Rectal smooth muscle tissue (tissue), 1 donor: ENCODE measurements around the gene PACRG.

Source experiments
- H3K27ac ChIP-seq: one replicate; pipeline ENCODE4 v1.7.0; 2013; ENCODE audit warnings: low read depth, low read length, inconsistent platforms
- H3K27me3 ChIP-seq: one replicate; pipeline ENCODE4 v1.7.0; 2013; ENCODE audit warnings: low read length; ENCODE audit not compliant: control insufficient read depth, insufficient read depth
- H3K36me3 ChIP-seq: one replicate; pipeline ENCODE4 v1.7.0; 2013; ENCODE audit warnings: low read length; ENCODE audit not compliant: control insufficient read depth, insufficient read depth
- H3K4me1 ChIP-seq: one replicate; pipeline ENCODE4 v1.7.0; 2013; ENCODE audit warnings: low read length; ENCODE audit not compliant: control insufficient read depth, insufficient read depth
- H3K4me3 ChIP-seq: one replicate; pipeline ENCODE4 v1.7.0; 2013; ENCODE audit warnings: low read length
- H3K9ac ChIP-seq: one replicate; pipeline ENCODE4 v1.7.0; 2013; ENCODE audit warnings: low read length

The PACRG gene

DNA sequence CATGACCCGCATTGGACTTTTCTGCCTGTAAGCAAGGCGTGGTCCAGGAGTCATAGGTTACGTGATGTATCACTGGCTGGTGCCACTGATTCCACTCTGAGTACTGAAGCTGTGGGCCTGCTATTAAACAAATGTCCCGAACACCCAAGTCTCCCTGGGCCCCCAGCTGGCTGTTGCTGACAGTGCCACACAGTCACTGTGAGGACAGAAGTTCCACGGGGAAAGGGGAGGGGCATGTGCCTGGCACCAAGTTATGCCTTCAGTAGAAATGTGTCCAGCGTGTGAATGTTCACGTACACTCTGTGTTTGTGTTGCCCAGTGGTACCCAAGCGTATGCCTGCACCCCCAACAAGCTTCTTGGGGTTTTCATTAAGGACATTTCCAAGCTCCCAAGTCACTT, 515.3 kb downstream of the PACRG start:
- Histone ChIP-seq H3K4me3 (no peak overlapping the region), H3K36me3 (no peaks in the 10 kb centered on the region), H3K27ac (no peak overlapping the region), H3K9ac (no peak overlapping the region), H3K27me3 (no peaks in the 10 kb centered on the region), H3K4me1 (no peaks in the 10 kb centered on the region)

DNA sequence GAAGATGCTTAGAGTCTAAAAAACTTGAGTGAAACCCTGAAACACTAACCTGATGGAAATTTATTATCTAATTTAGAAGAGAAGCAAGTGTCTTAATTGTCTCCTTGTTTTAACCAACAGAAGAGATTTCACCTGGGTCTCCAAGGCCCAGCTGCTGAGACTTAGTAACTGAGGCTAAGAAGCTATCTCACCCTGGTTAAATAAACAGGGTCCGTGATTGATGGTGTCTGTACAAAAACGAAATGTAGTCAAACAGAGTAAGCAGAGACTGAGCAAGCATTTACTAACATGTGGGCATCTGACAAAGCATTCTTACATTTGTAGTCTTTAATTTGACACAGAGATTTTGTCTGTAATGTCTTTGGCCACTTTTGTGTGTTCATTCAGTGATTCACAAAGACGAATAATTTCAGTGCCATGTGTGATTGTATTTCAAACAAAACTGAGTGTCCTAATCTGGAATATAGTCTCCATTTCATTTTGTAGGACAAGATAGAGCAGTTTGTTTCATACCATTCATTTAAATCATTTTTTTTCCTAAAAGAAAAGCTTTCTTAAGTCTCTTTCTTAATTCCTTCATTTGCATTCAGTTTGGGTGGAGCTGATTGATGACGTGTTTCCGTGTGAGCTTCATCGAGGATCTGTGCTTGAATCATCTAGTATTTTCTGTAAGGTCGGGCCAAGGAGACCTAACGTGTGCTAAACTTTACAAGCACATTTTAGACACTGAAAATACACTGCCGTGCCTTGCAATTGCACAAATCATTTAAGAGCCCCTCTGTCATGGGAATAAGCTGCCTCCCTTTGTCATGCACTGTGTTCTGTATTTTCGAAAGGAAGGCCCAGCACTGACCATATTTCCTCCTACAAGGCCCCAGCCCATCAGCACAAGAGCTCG, 516.2 kb downstream of the PACRG start:
- H3K4me1 ChIP-seq: no peaks in the 10 kb centered on the region
- no peaks in the 10 kb centered on the region for H3K27me3 ChIP-seq
- no peaks in the 10 kb centered on the region for H3K36me3 ChIP-seq
- no peak overlapping the region for H3K27ac ChIP-seq
- H3K4me3 ChIP-seq: no peak overlapping the region
- no peak overlapping the region for H3K9ac ChIP-seq

DNA sequence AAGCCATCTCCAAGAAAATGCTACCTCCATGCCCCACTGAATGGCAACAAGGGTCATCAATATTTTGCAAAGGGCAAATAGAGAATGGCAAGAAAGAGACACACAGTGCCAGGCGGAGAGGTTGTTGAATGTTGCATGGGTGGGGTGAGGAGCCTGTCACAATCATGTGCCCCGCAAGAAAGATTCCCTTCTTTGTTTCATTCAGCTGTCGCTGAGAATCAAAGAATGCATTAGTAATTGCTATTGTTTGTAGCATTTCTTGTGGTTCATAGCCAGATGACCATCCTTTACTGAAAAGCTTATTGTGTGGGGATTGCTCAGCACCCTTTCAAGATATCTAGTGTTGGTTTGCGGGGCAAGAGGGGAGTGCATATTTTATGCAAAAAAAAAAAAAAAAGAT, 520.3 kb downstream of the PACRG start:
- H3K4me3 ChIP-seq: no peak overlapping the region
- no peaks in the 10 kb centered on the region for H3K4me1 ChIP-seq
- no peaks in the 10 kb centered on the region for H3K36me3 ChIP-seq
- no peak overlapping the region for H3K9ac ChIP-seq
- no peak overlapping the region for H3K27ac ChIP-seq
- H3K27me3 ChIP-seq: no peaks in the 10 kb centered on the region

DNA sequence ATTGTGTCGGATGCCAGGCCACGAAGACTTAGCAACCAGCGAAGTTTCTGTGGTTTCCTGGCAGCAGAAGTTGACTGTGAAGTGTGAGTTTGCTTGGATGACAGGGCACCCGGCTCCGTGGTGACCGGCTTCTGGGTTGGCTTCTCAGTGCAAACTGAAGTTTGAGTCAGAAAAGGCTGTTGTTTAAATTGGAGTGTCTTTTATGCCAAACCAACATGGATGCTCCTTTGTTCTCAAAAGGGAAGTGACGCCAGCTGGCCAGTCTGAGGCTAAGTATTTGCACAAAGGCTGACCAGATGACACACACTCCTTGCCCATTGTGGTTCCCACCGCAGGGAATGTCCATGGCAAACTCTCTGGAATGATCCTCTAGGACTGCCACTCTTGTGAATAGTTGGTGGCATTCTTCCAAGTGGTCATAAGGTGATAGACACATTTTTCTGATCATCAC, 521.9 kb downstream of the PACRG start:
- no peak overlapping the region for H3K9ac ChIP-seq
- H3K4me3 ChIP-seq: no peak overlapping the region

DNA sequence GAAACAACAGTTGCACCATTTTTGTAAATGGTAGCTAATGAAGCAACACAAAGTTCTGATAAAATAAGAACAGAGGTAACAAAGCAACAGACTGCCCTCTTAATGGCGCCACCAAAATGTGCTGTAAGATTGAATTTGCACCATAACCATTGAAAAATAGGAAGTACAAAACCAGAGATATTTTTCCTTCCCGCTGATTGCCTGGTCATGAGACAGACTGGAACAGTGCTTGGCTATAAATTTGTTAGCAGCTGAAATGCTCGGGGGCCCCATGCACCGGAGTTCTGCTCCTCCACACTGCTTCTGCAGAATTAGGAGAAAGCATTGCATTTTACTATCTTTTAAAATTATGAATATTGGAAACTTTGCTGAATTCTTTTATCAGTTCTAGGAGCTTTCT, 522.3 kb downstream of the PACRG start:
- H3K27me3 ChIP-seq: no peaks in the 10 kb centered on the region
- H3K9ac ChIP-seq: no peak overlapping the region
- no peaks in the 10 kb centered on the region for H3K4me1 ChIP-seq
- no peaks in the 10 kb centered on the region for H3K36me3 ChIP-seq
- H3K4me3 ChIP-seq: no peak overlapping the region
- H3K27ac ChIP-seq: no peak overlapping the region

More for the DNA sequence above, 521.9 kb downstream of the PACRG start:
- Histone ChIP-seq H3K4me1 (no peaks in the 10 kb centered on the region), H3K27ac (no peak overlapping the region), H3K36me3 (no peaks in the 10 kb centered on the region), H3K27me3 (no peaks in the 10 kb centered on the region)

DNA sequence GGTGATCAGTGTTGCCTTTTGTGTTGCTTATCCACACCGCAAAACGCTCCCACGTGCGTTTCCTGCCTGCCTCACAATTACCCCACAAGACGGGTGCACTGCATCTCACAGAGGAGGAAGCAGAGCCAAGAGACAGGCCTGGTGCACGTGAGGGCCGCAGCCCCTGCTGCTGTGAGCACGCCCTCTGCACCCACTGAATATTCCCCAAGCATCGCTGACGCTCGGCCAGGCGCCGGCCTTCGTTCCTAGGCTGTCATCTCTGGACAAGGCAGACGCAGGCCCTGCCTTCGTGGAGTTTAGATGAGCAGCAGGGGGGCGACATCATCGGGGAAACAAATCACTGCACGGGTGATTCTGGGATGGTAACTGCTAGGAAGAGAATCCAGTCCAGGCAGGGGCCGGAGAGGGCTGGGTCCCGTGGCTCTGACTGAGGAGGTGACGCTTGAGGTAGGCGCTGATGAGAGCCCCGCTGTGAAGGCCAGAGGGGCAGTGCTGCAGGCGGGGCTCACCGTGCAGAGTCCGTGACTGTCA, 524.4 kb downstream of the PACRG start:
- no peak overlapping the region for H3K4me3 ChIP-seq
- no peaks in the 10 kb centered on the region for H3K36me3 ChIP-seq
- H3K27me3 ChIP-seq: no peaks in the 10 kb centered on the region
- no peak overlapping the region for H3K9ac ChIP-seq
- no peak overlapping the region for H3K27ac ChIP-seq
- H3K4me1 ChIP-seq: no peaks in the 10 kb centered on the region

DNA sequence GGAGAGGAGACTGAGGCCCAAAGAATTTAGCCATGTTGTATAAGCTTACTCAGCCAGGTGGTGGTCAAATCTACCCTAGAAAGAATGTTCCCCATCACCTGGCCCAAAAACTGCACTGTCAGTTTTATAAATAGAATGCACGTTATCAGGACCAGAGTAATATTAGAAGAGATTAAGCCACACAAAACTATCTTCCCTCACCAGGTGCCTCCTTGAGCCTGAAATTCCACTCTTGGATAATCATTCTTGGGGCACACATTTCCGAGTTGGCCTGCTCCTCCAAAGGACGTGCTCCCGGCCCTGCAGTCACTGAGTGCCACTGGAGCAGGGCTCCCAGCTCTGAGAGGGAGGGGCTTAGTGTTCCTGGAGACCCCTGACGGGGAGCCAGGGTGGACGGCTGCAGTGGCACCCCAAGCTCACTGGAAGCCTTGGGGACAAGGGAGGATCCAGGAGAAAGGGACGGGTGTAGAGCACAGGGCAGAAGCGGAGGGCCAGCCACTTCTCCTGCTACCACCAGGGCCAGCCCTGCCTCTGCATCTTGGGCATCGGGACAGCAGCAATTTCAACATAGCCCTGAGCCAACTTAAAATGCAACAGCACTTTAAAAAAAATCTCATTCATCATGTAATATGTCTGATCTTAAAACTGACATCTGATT, 525.9 kb downstream of the PACRG start:
- H3K27ac ChIP-seq: no peak overlapping the region

DNA sequence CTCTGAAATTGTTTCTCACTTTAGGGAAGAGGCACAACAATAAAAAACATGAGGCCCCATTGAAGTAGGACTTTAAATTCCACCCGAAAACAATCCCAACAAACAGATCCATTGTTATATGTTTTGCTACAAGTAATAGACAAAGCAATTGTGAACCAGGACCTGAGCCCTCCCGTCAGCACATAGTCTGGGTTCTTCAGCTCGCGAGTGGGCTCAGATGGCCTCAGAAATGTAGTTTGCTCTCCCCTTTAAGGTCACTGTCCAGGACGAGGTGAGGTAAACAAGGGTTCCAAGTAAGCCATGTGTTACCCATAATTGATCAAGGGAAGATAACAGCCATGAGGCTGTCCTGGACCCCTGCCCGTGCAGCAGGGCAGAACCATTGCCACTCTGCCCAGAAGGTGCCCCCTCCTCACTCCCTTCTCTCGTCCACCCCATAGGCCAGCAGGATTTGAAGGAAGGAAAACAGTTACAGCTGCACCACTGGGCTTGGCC, 526.6 kb downstream of the PACRG start:
- Histone ChIP-seq H3K36me3 (no peaks in the 10 kb centered on the region), H3K27ac (no peak overlapping the region), H3K4me3 (no peak overlapping the region), H3K9ac (no peak overlapping the region), H3K4me1 (no peaks in the 10 kb centered on the region), H3K27me3 (no peaks in the 10 kb centered on the region)

More for the DNA sequence above, 525.9 kb downstream of the PACRG start:
- Histone ChIP-seq H3K4me1 (no peaks in the 10 kb centered on the region), H3K4me3 (no peak overlapping the region), H3K9ac (no peak overlapping the region), H3K27me3 (no peaks in the 10 kb centered on the region), H3K36me3 (no peaks in the 10 kb centered on the region)

DNA sequence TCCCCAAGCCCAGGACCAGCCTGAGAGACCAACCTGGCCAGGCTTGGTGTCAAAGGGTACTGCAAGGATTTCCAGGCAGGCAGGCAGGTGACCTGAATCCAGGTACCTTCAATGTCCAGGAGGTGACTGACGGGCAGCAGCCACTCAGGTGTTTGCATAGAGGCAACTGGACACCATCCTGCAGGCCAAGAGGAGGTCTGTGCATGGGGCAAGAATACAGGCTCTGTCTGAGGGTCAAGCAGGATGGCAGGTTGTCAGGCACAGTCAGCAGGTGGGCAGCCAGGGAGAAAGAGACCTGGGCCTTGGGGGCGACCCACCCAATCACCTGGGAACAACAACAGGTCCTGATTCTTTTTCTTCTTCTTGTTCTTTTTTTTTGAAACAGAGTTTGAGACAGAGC, 527.5 kb downstream of the PACRG start:
- no peaks in the 10 kb centered on the region for H3K27me3 ChIP-seq
- no peak overlapping the region for H3K27ac ChIP-seq
- H3K4me1 ChIP-seq: no peaks in the 10 kb centered on the region
- no peaks in the 10 kb centered on the region for H3K36me3 ChIP-seq
- H3K4me3 ChIP-seq: no peak overlapping the region
- no peak overlapping the region for H3K9ac ChIP-seq

DNA sequence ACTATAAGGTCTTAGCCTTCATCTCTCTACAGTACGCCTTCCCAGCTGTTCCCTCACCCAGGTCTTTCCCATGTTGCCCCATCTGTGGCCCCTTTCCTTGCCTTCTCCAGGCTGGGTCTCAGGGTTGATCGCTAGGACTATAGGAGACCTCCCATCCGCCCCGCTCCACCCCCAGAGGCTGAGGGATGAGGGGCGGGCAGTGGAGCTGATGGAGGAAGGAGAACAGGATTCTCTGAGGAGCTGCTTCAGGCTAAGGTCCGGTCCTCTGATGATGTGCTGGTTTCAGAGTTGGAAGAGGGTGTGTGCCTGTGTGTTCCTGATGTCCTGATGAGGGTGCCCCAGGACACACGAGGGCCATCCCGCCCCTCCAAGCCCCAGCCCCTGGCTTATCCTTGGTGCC, 531.9 kb downstream of the PACRG start:
- H3K9ac ChIP-seq: no peak overlapping the region
- no peaks in the 10 kb centered on the region for H3K4me1 ChIP-seq
- no peaks in the 10 kb centered on the region for H3K36me3 ChIP-seq
- no peaks in the 10 kb centered on the region for H3K27me3 ChIP-seq
- no peak overlapping the region for H3K27ac ChIP-seq
- H3K4me3 ChIP-seq: no peak overlapping the region

DNA sequence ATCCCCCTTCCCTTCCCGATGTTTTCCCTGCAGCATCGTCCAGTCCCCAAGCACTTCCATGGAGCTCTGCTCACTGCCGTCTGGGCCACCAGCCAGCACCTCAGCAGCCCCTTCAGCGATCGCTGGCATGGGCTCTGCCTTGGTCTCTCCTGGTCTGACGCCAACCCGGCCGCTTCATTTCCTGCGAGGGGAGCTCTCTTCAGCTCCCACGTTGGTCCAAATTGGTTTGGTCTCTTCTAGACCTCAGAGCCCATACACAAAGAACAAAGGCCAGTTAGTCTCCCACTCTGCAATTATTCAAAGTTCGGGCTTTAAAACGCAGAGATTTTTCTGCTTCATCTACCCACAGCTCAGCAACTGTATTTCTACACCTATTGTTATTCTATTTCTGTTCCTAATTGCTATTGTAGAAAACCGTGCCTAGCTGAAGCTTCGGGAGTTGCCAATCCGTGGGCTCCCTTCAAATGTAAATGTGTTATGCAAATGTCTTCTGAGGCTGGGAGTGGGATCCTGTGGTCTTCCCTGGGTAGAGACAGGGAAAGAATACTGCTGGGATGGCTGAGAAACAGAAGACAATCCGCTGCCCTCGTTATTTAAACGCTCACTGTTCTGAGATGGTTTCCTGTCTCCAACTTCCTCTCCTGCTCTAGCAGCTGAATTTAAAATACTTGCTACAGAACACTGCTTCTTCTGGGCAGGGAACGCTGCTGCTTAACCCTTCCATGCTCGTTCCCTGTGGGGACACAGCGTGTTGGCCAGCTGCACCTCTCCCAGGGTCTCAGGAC, 532.5 kb downstream of the PACRG start:
- H3K9ac ChIP-seq: no peak overlapping the region
- H3K4me3 ChIP-seq: peak overlapping the region; percentile 42
- H3K27me3 ChIP-seq: no peaks in the 10 kb centered on the region
- H3K36me3 ChIP-seq: no peaks in the 10 kb centered on the region
- no peak overlapping the region for H3K27ac ChIP-seq
- no peaks in the 10 kb centered on the region for H3K4me1 ChIP-seq

DNA sequence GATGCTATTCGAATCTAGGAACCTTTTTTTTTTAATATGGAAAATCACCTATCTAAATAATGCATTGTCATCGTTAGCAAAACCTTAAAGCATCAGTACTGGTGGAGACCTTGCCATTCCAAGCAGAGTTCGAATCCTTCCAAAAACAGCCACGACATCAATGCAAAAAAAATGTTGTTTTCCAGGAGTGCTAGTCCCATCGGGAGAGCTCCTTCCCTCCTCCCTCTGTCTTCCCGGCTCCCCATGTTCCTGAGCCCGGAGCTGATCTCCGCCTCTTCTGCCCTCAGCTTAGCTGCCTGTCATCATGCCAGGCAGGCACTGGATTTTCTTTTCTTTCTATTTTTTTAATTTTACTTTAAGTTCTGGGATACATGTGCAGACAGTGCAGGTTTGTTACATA, 533.1 kb downstream of the PACRG start:
- Histone ChIP-seq H3K27ac (no peak overlapping the region), H3K36me3 (no peaks in the 10 kb centered on the region), H3K9ac (no peak overlapping the region), H3K27me3 (no peaks in the 10 kb centered on the region), H3K4me1 (no peaks in the 10 kb centered on the region), H3K4me3 (no peak overlapping the region)
